CD4-positive, alpha-beta T cell (primary cell): Measurements from ENCODE around the gene KPNA6. TPM values are rescaled to one million over a fixed set of nuclear protein-coding genes. Genes with fewer than 3 reads are reported as not detected.

ENCODE experiments used
- ATAC-seq: fragments of 200-7000 bp; cut with Tn5 transposase; one replicate; pipeline ENCODE4 v1.10.0; 2022; ENCODE audit warnings: mild to moderate bottlenecking; ENCODE audit not compliant: poor library complexity
- CTCF ChIA-PET: fragments of 350-600 bp; sonication (Branson Sonifier 250); formaldehyde crosslinking; loops from one replicate; lab custom pipeline; 2021; ENCODE audit warnings: antibody characterized with exemption, inconsistent platforms; lab: Charles Lee
- POLR2A ChIA-PET: fragments of 350-600 bp; sonication (Branson Sonifier 250); formaldehyde crosslinking; loops from one replicate; lab custom pipeline; 2021; ENCODE audit warnings: antibody characterized with exemption, inconsistent platforms; lab: Charles Lee
- DNase-seq, 14 experiments: peaks; one replicate each; pipeline ENCODE4 v3.0.0-alpha.2; 2013 to 2020; ENCODE audit warnings: mixed read lengths in 2 of 14
- H3K27ac ChIP-seq, 2 donors: one replicate each; pipeline versions ENCODE4 v1.5.1 to v1.7.0; 2013; ENCODE audit warnings: low read length in 2 of 2, low read depth in 1 of 2, mild to moderate bottlenecking in 1 of 2
- H3K27me3 ChIP-seq, 2 experiments: 1 replicate in 1 of 2; 2 replicates in 1 of 2; pipeline versions ENCODE4 v1.6.1 to v1.7.0; 2013; ENCODE audit warnings: low read length in 2 of 2, control low read depth in 1 of 2, mild to moderate bottlenecking in 1 of 2, moderate library complexity in 1 of 2; ENCODE audit not compliant: insufficient read depth in 2 of 2, control insufficient read depth in 1 of 2
- H3K36me3 ChIP-seq: one replicate; pipeline ENCODE4 v1.6.1; 2013; ENCODE audit warnings: low read length, control low read depth; ENCODE audit not compliant: insufficient read depth
- H3K4me1 ChIP-seq: one replicate; pipeline ENCODE4 v1.6.1; 2013; ENCODE audit warnings: low read length, control low read depth; ENCODE audit not compliant: insufficient read depth
- H3K4me3 ChIP-seq: one replicate; pipeline ENCODE4 v1.5.1; 2013; ENCODE audit warnings: mild to moderate bottlenecking, low read length, moderate library complexity
- H3K9me3 ChIP-seq, 2 experiments: 1 replicate in 1 of 2; 2 replicates in 1 of 2; pipeline versions ENCODE4 v1.6.1 to v1.7.0; 2013; ENCODE audit warnings: low read length in 2 of 2, mild to moderate bottlenecking in 2 of 2, control low read depth in 1 of 2, moderate library complexity in 1 of 2; ENCODE audit not compliant: control insufficient read depth in 1 of 2, insufficient read depth in 1 of 2
- H3K27ac Mint-ChIP-seq: one replicate; pipeline ENCODE4 v1.8.0; 2020; ENCODE audit warnings: mixed read lengths
- H3K27me3 Mint-ChIP-seq: one replicate; pipeline ENCODE4 v1.8.0; 2021; ENCODE audit warnings: mixed read lengths
- H3K36me3 Mint-ChIP-seq: one replicate; pipeline ENCODE4 v1.8.0; 2021; ENCODE audit warnings: low read depth, mixed read lengths
- H3K4me1 Mint-ChIP-seq: one replicate; pipeline ENCODE4 v1.8.0; 2021; ENCODE audit warnings: low read depth, mixed read lengths
- H3K4me3 Mint-ChIP-seq: one replicate; pipeline ENCODE4 v1.8.0; 2020; ENCODE audit warnings: mild to moderate bottlenecking, mixed read lengths
- H3K9me3 Mint-ChIP-seq: one replicate; pipeline ENCODE4 v1.8.0; 2020; ENCODE audit warnings: mixed read lengths
- intact Hi-C, 2 experiments: fragments of 100-400 bp; cut with DNase I in 1 of 2; cut with micrococcal nuclease in 1 of 2; formaldehyde crosslinking; loops; one replicate each; pipeline versions ENCODE4 v1.15.1 to v1.9.0; 2023 to 2025; cut with DNase I, micrococcal nuclease
- total RNA-seq, 174 experiments: library from RNA in 2 of 174; stranded (reverse) in 2 of 174; gene quantifications; one replicate each; pipeline ENCODE4 v1.2.3 and lab custom pipeline; 2021 to 2026
- TF ChIP-seq, protein P1 (sequence below): fragments of 200-600 bp; IDR thresholded peaks from one replicate; pipeline ENCODE4 v1.8.0; 2022; ENCODE audit warnings: antibody characterized with exemption, mild to moderate bottlenecking

KPNA6 gene
- total RNA-seq, 2 experiments from 2014 or later = 47.1 to 47.8 TPM

DNA sequence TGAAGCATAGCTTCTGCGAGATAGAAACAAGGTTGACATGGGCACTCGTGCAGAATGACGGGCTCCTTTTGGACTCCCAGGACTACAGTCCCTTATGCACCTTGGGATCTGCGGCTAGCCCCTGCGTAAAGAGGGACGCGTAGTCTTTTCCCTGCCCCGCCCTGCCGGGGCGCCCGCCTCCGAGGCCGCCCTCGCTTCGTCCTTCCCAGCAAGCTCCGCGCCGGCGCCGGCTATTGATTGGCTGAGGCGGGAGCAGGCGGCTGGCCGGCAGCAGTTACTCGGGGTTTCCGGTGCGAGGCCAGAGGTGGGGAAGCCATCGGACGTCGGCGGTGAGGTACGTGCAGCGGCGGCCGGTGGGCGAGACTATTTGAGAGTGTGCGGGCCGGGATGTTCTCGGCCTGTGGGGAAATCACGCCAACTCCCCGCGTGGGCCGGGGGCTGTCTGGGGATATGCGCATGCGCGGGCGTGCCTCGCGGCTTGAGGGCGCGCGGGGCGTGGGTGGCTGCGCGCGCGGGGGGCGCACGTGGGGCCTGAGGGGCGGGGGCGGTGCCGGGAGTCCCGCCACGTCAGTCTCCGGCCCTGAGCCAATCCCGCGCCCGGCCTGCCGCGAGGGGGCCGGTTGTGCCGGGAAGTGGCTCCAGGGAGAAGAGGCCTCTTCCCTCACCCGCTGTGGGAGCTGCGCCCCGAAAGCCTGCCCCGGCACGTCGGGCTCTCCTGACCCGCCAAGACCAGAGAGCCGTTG lies 71.8 kb downstream of the KPNA6 start, which contains the start of gene TXLNA:
Gene TXLNA, plus strand, starts transcription at position 233 of the 743 bp plus-strand sequence. CDS start 671 bp downstream, outside the sequence.
- peaks cover 49% of the 10 kb centered on the region for H3K4me1 Mint-ChIP-seq
- no peaks in the 10 kb centered on the region for H3K9me3 ChIP-seq
- peak within 1 kb of the TSS; percentile 91 for H3K4me3 Mint-ChIP-seq
- TF ChIP-seq, protein P1, sequence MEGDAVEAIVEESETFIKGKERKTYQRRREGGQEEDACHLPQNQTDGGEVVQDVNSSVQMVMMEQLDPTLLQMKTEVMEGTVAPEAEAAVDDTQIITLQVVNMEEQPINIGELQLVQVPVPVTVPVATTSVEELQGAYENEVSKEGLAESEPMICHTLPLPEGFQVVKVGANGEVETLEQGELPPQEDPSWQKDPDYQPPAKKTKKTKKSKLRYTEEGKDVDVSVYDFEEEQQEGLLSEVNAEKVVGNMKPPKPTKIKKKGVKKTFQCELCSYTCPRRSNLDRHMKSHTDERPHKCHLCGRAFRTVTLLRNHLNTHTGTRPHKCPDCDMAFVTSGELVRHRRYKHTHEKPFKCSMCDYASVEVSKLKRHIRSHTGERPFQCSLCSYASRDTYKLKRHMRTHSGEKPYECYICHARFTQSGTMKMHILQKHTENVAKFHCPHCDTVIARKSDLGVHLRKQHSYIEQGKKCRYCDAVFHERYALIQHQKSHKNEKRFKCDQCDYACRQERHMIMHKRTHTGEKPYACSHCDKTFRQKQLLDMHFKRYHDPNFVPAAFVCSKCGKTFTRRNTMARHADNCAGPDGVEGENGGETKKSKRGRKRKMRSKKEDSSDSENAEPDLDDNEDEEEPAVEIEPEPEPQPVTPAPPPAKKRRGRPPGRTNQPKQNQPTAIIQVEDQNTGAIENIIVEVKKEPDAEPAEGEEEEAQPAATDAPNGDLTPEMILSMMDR = no peak
- ChIA-PET CTCF (interaction anchor here (1.2 to 1.8 kb wide), 2 partner anchors 36 to 107 kb away, joined by 4 to 6 read pairs; partner anchors contain the start of gene TMEM39B), POLR2A (interaction anchor here (0.6 to 4.0 kb wide), 19 partner anchors 11 to 535 kb away, joined by 3 to 41 read pairs (median 5); partner anchors contain the start of genes BSDC1, CCDC28B, KPNA6 and LCK)
- peak within 1 kb of the TSS; percentile 93 for H3K27ac Mint-ChIP-seq
- H3K36me3 Mint-ChIP-seq = peaks cover 51% of the 10 kb centered on the region
- H3K27me3 Mint-ChIP-seq = no peaks in the 10 kb centered on the region
- peak; percentile 77 to 94 (median 84) for DNase-seq
- intact Hi-C loops = loop anchor here in 1 of 2 experiments (1.0 to 2.0 kb wide), 4 partner anchors 21 to 215 kb away; partner anchors contain the start of genes BSDC1, CCDC28B and KPNA6
- peak; percentile 85 for ATAC-seq
- no peaks in the 10 kb centered on the region for H3K27me3 ChIP-seq
- H3K4me3 ChIP-seq = peak within 1 kb of the TSS; percentile 90
- H3K27ac ChIP-seq = peak within 1 kb of the TSS; percentile 77 to 93
- H3K9me3 Mint-ChIP-seq = no peaks in the 10 kb centered on the region
- H3K36me3 ChIP-seq = peaks cover 10% of the 10 kb centered on the region
- H3K4me1 ChIP-seq = peaks cover 46% of the 10 kb centered on the region

DNA sequence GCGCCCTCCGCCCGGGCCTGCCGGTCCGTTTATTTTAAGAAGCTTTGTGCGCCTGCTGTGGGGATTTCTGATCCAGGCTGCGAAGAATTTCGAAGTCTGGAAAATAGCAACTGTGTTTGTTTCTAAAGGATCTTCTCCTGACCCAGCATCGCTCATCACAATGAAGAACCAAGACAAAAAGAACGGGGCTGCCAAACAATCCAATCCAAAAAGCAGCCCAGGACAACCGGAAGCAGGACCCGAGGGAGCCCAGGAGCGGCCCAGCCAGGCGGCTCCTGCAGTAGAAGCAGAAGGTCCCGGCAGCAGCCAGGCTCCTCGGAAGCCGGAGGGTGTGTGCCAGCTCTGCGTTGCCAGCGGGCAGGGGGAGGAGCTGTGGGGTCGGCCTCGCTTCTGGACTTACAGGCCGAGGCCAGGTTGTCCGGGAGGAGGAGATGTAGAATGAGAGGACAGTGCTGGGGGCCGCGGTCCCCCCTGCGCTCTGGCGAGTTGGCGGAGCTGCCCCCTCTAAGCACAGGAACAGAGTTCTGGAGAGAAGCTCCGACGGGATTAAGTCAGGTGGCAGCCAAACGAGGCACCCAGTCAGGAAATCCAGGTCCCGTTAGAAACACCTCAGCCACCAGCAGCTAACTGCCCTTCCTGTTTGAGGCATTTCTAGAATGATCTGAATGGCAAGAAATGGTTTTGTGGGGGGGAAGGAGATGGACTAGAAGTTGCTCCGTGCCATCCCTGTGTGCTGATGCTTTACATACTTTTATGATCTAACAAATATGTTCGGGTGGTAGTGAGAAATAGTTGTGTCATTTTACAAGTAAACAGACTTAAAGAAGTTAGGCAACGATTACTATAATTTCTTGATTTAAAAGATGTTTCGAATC lies 72.6 kb downstream of the KPNA6 start:
- ATAC-seq (no peak), DNase-seq (peak in 6 of 14 experiments; percentile 9 to 56 (median 30))
- TF ChIP-seq, protein P1 = no peak
- peak overlapping the region; percentile 86 for H3K4me3 Mint-ChIP-seq
- H3K4me1 ChIP-seq = peaks cover 46% of the 10 kb centered on the region
- ChIA-PET POLR2A (interaction anchor here (0.8 to 4.0 kb wide), 16 partner anchors 10 to 536 kb away, joined by 3 to 41 read pairs (median 5); partner anchors contain the start of genes BSDC1, CCDC28B, IQCC and KPNA6), CTCF (interaction anchor here (0.6 to 1.8 kb wide), 3 partner anchors 35 to 108 kb away, joined by 3 to 6 read pairs (median 4); partner anchors contain the start of gene TMEM39B)
- no peaks in the 10 kb centered on the region for H3K27me3 Mint-ChIP-seq
- no peaks in the 10 kb centered on the region for H3K9me3 Mint-ChIP-seq
- H3K36me3 ChIP-seq = peaks cover 14% of the 10 kb centered on the region
- H3K27me3 ChIP-seq = no peaks in the 10 kb centered on the region
- peak overlapping the region; percentile 65 to 75 for H3K27ac ChIP-seq
- H3K9me3 ChIP-seq = no peaks in the 10 kb centered on the region
- H3K36me3 Mint-ChIP-seq = peaks cover 52% of the 10 kb centered on the region
- intact Hi-C loops = loop anchor here in 1 of 2 experiments (2.0 kb wide), 2 partner anchors 20 to 40 kb away; partner anchors contain the start of gene CCDC28B
- peaks cover 54% of the 10 kb centered on the region for H3K4me1 Mint-ChIP-seq
- peak overlapping the region; percentile 90 for H3K4me3 ChIP-seq
- peak overlapping the region; percentile 93 for H3K27ac Mint-ChIP-seq

GRCh38 chr1:32181065-32181464 lies 73.2 kb downstream of the KPNA6 start:
- peaks cover 55% of the 10 kb centered on the region for H3K36me3 Mint-ChIP-seq
- Histone ChIP-seq H3K4me3 (no peak overlapping the region), H3K27ac (peak overlapping the region in 1 of 2 donors; percentile 11), H3K27me3 (no peaks in the 10 kb centered on the region), H3K9me3 (no peaks in the 10 kb centered on the region), H3K36me3 (peaks cover 19% of the 10 kb centered on the region), H3K4me1 (peaks cover 46% of the 10 kb centered on the region)
- intact Hi-C loops = loop anchor here in 1 of 2 experiments (2.0 kb wide), 2 partner anchors 20 to 40 kb away; partner anchors contain the start of gene CCDC28B
- POLR2A ChIA-PET = interaction anchor here (0.8 to 4.0 kb wide), 6 partner anchors 11 to 108 kb away, joined by 3 to 41 read pairs (median 13); partner anchors contain the start of genes CCDC28B, IQCC, LCK and TMEM39B
- H3K27me3 Mint-ChIP-seq = no peaks in the 10 kb centered on the region
- TF ChIP-seq, protein P1 = no peak
- CTCF ChIA-PET = interaction anchor here (1.8 kb wide), 1 partner anchor 35 kb away, joined by 6 read pairs; no protein-coding TSS in a partner anchor
- H3K27ac Mint-ChIP-seq = peak overlapping the region; percentile 93
- H3K9me3 Mint-ChIP-seq = no peaks in the 10 kb centered on the region
- DNase-seq (no peak), ATAC-seq (no peak)
- H3K4me3 Mint-ChIP-seq = peak overlapping the region; percentile 86
- peaks cover 57% of the 10 kb centered on the region for H3K4me1 Mint-ChIP-seq
